Spleen (tissue), 7 donors: ENCODE results near the gene LPGAT1.

Source experiments
- POLR2A ChIP-seq, 3 donors: fragments of 450-650 bp; IDR thresholded peaks; one replicate each; pipeline ENCODE4 v1.5.1; 2017; ENCODE audit warnings: antibody characterized with exemption in 3 of 3, mild to moderate bottlenecking in 1 of 3
- TF ChIP-seq, protein P1 (sequence below), 11 experiments: fragments of 200-600 bp in 7 of 11; fragments of 450-650 bp in 4 of 11; sonication (generic) in 4 of 11; IDR thresholded peaks in 8 of 11; conservative IDR thresholded peaks in 3 of 11; 1 replicate in 7 of 11; 2 replicates in 4 of 11; pipeline versions ENCODE4 v1.4.0 to v1.8.0; 2016 to 2021; ENCODE audit warnings: antibody characterized with exemption in 11 of 11, inconsistent platforms in 4 of 11, mild to moderate bottlenecking in 1 of 11
- donor health status: DM: no; HTN: no; CAD: no; lungs with moderate emphysema.
- donor health status: DM: no; HTN: no; CAD: no.
- donor health status: DM: no; HTN: no; CAD: no.

DNA sequence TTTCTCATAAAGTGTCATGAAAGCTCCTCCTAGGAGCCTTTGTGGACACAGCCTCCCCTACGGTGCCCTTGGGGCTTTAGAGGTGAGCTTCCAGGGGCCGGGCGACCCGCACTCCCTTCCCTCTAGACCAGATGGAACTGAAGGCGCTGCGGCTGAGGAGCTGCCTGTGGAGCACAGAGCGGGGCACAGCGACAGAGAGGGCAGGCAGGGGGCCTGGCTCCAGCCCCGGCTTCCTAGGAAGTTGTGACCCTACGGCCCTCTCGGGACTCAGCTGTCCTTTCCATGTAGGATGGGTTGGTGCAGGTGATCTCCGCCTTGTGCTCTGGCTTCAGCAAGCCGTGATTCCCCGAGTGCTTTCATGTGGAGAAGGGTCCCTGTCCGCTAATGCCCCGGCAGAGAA is 131.5 kb downstream of the LPGAT1 start:
- TF ChIP-seq, protein P1, sequence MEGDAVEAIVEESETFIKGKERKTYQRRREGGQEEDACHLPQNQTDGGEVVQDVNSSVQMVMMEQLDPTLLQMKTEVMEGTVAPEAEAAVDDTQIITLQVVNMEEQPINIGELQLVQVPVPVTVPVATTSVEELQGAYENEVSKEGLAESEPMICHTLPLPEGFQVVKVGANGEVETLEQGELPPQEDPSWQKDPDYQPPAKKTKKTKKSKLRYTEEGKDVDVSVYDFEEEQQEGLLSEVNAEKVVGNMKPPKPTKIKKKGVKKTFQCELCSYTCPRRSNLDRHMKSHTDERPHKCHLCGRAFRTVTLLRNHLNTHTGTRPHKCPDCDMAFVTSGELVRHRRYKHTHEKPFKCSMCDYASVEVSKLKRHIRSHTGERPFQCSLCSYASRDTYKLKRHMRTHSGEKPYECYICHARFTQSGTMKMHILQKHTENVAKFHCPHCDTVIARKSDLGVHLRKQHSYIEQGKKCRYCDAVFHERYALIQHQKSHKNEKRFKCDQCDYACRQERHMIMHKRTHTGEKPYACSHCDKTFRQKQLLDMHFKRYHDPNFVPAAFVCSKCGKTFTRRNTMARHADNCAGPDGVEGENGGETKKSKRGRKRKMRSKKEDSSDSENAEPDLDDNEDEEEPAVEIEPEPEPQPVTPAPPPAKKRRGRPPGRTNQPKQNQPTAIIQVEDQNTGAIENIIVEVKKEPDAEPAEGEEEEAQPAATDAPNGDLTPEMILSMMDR (IDR thresholded peaks at IDR 0.05 in 8 of 11, conservative IDR thresholded peaks at IDR 0.05 in 3 of 11): no peak
- TF ChIP-seq POLR2A (IDR thresholded peaks at IDR 0.05): no peak
